MM.1S (cell line): ENCODE measurements around the gene ACSL4.

Experiments used
- DNase-seq: peaks from one replicate; pipeline ENCODE4 v3.0.0-alpha.2; 2015
- H2AFZ ChIP-seq: fragments of 300-600 bp; sonication (generic); 2 replicates; pipeline ENCODE4 v1.6.0; 2016; ENCODE audit warnings: antibody characterized with exemption, low read length
- H3F3A ChIP-seq: fragments of 300-600 bp; sonication (generic); 2 replicates; pipeline ENCODE4 v1.6.1; 2016; ENCODE audit warnings: mild to moderate bottlenecking, antibody characterized with exemption, low read length, moderate library complexity, mixed read lengths; ENCODE audit not compliant: insufficient read depth
- H3K27ac ChIP-seq: fragments of 300-600 bp; sonication (generic); 2 replicates; pipeline ENCODE4 v1.5.1; 2016; ENCODE audit warnings: mild to moderate bottlenecking, low read length
- H3K27me3 ChIP-seq: fragments of 300-600 bp; sonication (generic); replicated peaks from 2 replicates; pipeline ENCODE4 v1.6.0; 2016; ENCODE audit warnings: low read length; ENCODE audit not compliant: insufficient read depth
- H3K36me3 ChIP-seq: fragments of 300-600 bp; sonication (generic); replicated peaks from 2 replicates; pipeline ENCODE4 v1.6.1; 2016; ENCODE audit warnings: mild to moderate bottlenecking, low read length, mixed read lengths; ENCODE audit not compliant: insufficient read depth
- H3K4me1 ChIP-seq: fragments of 300-600 bp; sonication (generic); 2 replicates; pipeline ENCODE4 v1.6.1; 2016; ENCODE audit warnings: low read length, mixed read lengths
- H3K4me2 ChIP-seq: fragments of 300-600 bp; sonication (generic); 2 replicates; pipeline ENCODE4 v1.6.0; 2016; ENCODE audit warnings: low read depth, low read length
- H3K4me3 ChIP-seq: fragments of 300-600 bp; sonication (generic); 2 replicates; pipeline ENCODE4 v1.5.1; 2016; ENCODE audit warnings: low read length, mixed read lengths
- H3K79me2 ChIP-seq: fragments of 300-600 bp; sonication (generic); 2 replicates; pipeline ENCODE4 v1.6.1; 2016; ENCODE audit warnings: mixed run types, low read length, mixed read lengths
- H3K9ac ChIP-seq: fragments of 300-600 bp; sonication (generic); 2 replicates; pipeline ENCODE4 v1.6.1; 2016; ENCODE audit warnings: low read length, mixed read lengths
- H3K9me2 ChIP-seq: fragments of 300-600 bp; sonication (generic); replicated peaks from 2 replicates; pipeline ENCODE4 v1.6.1; 2016; ENCODE audit warnings: mild to moderate bottlenecking, low read length, mixed read lengths; ENCODE audit not compliant: insufficient read depth
- H3K9me3 ChIP-seq: fragments of 300-600 bp; sonication (generic); replicated peaks from 2 replicates; pipeline ENCODE4 v1.6.1; 2016; ENCODE audit warnings: mild to moderate bottlenecking, low read length, mixed read lengths; ENCODE audit not compliant: insufficient read depth
- H4K20me1 ChIP-seq: fragments of 300-600 bp; sonication (generic); 2 replicates; pipeline ENCODE4 v1.6.1; 2016; ENCODE audit warnings: mild to moderate bottlenecking, low read length, moderate library complexity, mixed read lengths; ENCODE audit not compliant: insufficient read depth
- CTCF ChIP-seq: fragments of 300-600 bp; sonication (generic); IDR thresholded peaks from 2 replicates; pipeline ENCODE4 v1.5.1; 2016; ENCODE audit warnings: antibody characterized with exemption, low read length, mixed read lengths
- EZH2 ChIP-seq: fragments of 300-600 bp; sonication (generic); optimal IDR thresholded peaks from 2 replicates; pipeline ENCODE3; 2017; ENCODE audit warnings: low read depth, mild to moderate bottlenecking, antibody characterized with exemption, low read length, mixed read lengths
- EZH2phosphoT487 ChIP-seq: fragments of 300-600 bp; sonication (generic); IDR thresholded peaks from 2 replicates; pipeline ENCODE4 v1.6.1; 2018; ENCODE audit warnings: antibody characterized with exemption, low read length

The ACSL4 gene

GRCh38 chrX:109704563-109704962, 28.5 kb downstream of the ACSL4 start:
- Histone ChIP-seq H3K36me3 (no peaks in the 10 kb centered on the region), H4K20me1 (no peaks in the 10 kb centered on the region), H3K4me2 (no peak overlapping the region; the same call in 1 of the 2 replicates), H3K9me3 (no peaks in the 10 kb centered on the region), H3K9me2 (no peaks in the 10 kb centered on the region), H3K27me3 (no peaks in the 10 kb centered on the region), H3K27ac (no peak overlapping the region), H3K4me1 (peaks cover 23% of the 10 kb centered on the region), H3K4me3 (no peak overlapping the region), H2AFZ (no peak overlapping the region), H3K9ac (no peak overlapping the region), H3F3A (no peaks in the 10 kb centered on the region), H3K79me2 (peaks cover 8% of the 10 kb centered on the region; the same call in 1 of the 2 replicates)
- no peak for TF ChIP-seq EZH2
- TF ChIP-seq EZH2phosphoT487: no peak
- TF ChIP-seq CTCF: no peak
- DNase-seq: no peak

DNA sequence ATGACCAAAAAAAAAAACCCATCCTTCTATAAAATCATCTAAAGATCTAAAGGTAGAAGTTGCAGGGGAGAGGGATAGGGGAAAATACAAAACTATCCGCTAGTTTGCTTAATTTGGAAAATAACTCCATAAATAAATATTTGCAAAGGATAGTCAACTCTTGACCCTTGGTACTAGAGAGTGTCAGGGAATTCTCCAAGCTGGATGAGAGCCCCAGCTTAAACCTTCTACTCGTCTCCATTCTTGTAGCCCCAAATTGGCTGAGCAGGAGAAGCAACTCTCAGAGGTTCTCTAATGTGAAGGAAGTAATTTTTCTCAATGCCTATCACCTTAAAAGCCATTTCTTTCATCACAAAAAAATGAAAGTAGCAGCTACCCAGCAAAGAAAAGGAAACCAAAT, 35.2 kb downstream of the ACSL4 start:
- Histone ChIP-seq H4K20me1 (peaks cover 5% of the 10 kb centered on the region; the same call in 1 of the 2 replicates), H3K9ac (no peak overlapping the region), H3K4me3 (no peak overlapping the region), H3K79me2 (peaks cover 7% of the 10 kb centered on the region; the same call in 1 of the 2 replicates), H3K9me2 (no peaks in the 10 kb centered on the region), H3K9me3 (no peaks in the 10 kb centered on the region), H3F3A (no peaks in the 10 kb centered on the region; the same call in 1 of the 2 replicates), H3K27ac (no peak overlapping the region), H3K36me3 (no peaks in the 10 kb centered on the region), H3K4me2 (no peak overlapping the region), H3K4me1 (no peaks in the 10 kb centered on the region), H3K27me3 (no peaks in the 10 kb centered on the region), H2AFZ (no peak overlapping the region)
- DNase-seq: no peak
- TF ChIP-seq EZH2 (no peak), EZH2phosphoT487 (no peak), CTCF (no peak)

DNA sequence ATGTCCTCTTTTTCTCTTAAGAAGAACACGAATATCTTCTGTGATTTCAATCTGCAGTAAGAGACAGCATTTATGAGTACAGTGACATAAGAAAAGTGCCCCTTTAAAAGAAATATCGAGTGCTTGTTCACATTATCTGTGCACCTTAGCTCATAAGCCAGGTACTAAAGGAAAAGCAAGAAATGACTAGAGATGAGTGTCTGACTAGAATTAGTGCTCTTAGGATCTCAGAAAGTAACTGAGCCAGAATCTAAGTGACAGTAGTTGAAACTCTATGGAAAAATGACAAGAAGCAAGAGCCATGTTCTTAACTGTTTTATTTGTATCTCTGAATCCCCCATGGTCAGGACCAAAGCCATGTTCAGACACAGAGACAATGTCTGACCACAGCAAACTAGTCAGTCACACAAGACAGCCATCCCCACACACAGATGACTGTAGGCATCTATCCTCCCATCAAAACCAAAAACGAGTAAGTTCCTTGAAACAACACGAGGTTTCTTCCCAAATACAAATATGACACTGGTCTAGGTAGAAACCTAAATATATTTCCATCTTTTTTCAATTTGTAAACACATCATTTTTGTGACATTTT, 36.8 kb downstream of the ACSL4 start:
- Histone ChIP-seq H3K4me1 (no peaks in the 10 kb centered on the region), H3K27me3 (no peaks in the 10 kb centered on the region), H4K20me1 (peaks cover 5% of the 10 kb centered on the region; the same call in 1 of the 2 replicates), H3K9ac (no peak overlapping the region), H2AFZ (no peak overlapping the region), H3K79me2 (peaks cover 2% of the 10 kb centered on the region; the same call in 1 of the 2 replicates), H3K9me2 (no peaks in the 10 kb centered on the region), H3K4me3 (no peak overlapping the region), H3K4me2 (no peak overlapping the region), H3K9me3 (no peaks in the 10 kb centered on the region), H3F3A (no peaks in the 10 kb centered on the region; the same call in 1 of the 2 replicates), H3K36me3 (no peaks in the 10 kb centered on the region), H3K27ac (no peak overlapping the region)
- TF ChIP-seq EZH2: no peak
- no peak for TF ChIP-seq CTCF
- TF ChIP-seq EZH2phosphoT487: no peak
- no peak for DNase-seq
